Epithelial cell of prostate (primary cell): ENCODE results near the gene CCNJL.
A peak's percentile ranks its signal among the peaks of the same experiment; 100 is the strongest.
"Not testable (repeated sequence)": the region's sequence is repeated elsewhere in the genome, so short reads cannot be mapped to it uniquely, and the experiment has no call there.

Source experiments
- DNase-seq: peaks from one replicate; pipeline ENCODE4 v3.0.0-alpha.2; 2011; ENCODE audit warnings: low read depth, low spot score
- H3K27ac ChIP-seq: fragments of 450-650 bp; 2 replicates; pipeline ENCODE4 v1.5.1; 2017; ENCODE audit warnings: mild to moderate bottlenecking

The CCNJL gene

GRCh38 chr5:160312134-160312959, at the start of gene CCNJL:
TSS of gene CCNJL (minus strand) at chr5:160312564. CDS start at chr5:160311923, 641 bp downstream.
- peak within 1 kb of the TSS; percentile 46 for H3K27ac ChIP-seq
- DNase-seq, result no peak

GRCh38 chr5:160361624-160362228, 49.4 kb upstream of the CCNJL start:
- H3K27ac ChIP-seq, result no peak overlapping the region
- no peak for DNase-seq

GRCh38 chr5:160360310-160360709, 47.9 kb upstream of the CCNJL start:
- DNase-seq, result no peak
- H3K27ac ChIP-seq, result no peak overlapping the region

- H3K27ac ChIP-seq, result no peak overlapping the region
- DNase-seq, result no peak
Observed at GRCh38 chr5:160359816-160360215, 47.5 kb upstream of the CCNJL start.

- H3K27ac ChIP-seq, result no peak overlapping the region
- DNase-seq, result no peak
Observed at GRCh38 chr5:160359242-160359641, 46.9 kb upstream of the CCNJL start.

- no peak for DNase-seq
- H3K27ac ChIP-seq, result no peak overlapping the region
Observed at GRCh38 chr5:160357861-160358411, 45.6 kb upstream of the CCNJL start.

- no peak for DNase-seq
- no peak overlapping the region for H3K27ac ChIP-seq
Observed at GRCh38 chr5:160357394-160357793, 45.0 kb upstream of the CCNJL start.

- no peak overlapping the region for H3K27ac ChIP-seq
- no peak for DNase-seq
Observed at GRCh38 chr5:160356550-160357347, 44.4 kb upstream of the CCNJL start.

GRCh38 chr5:160354666-160355065, 42.3 kb upstream of the CCNJL start:
- DNase-seq, result no peak
- no peak overlapping the region for H3K27ac ChIP-seq

- no peak overlapping the region for H3K27ac ChIP-seq
- DNase-seq, result no peak
Observed at GRCh38 chr5:160353379-160353778, 41.0 kb upstream of the CCNJL start.

- DNase-seq, result no peak
- H3K27ac ChIP-seq, result no peak overlapping the region
Observed at GRCh38 chr5:160352308-160352707, 39.9 kb upstream of the CCNJL start.

- no peak for DNase-seq
- no peak overlapping the region for H3K27ac ChIP-seq
Observed at GRCh38 chr5:160349935-160350303, 37.6 kb upstream of the CCNJL start.

- DNase-seq, result no peak
- H3K27ac ChIP-seq, result no peak overlapping the region
Observed at GRCh38 chr5:160349249-160349934, 37.0 kb upstream of the CCNJL start.

GRCh38 chr5:160348080-160348479, 35.7 kb upstream of the CCNJL start:
- no peak overlapping the region for H3K27ac ChIP-seq
- DNase-seq, result no peak

GRCh38 chr5:160347448-160347847, 35.1 kb upstream of the CCNJL start:
- no peak overlapping the region for H3K27ac ChIP-seq
- DNase-seq, result no peak

GRCh38 chr5:160342413-160342941, 30.1 kb upstream of the CCNJL start:
- no peak overlapping the region for H3K27ac ChIP-seq
- no peak for DNase-seq

GRCh38 chr5:160341309-160341870, 29.0 kb upstream of the CCNJL start:
- no peak overlapping the region for H3K27ac ChIP-seq
- no peak for DNase-seq

- not testable (repeated sequence) for DNase-seq, H3K27ac ChIP-seq
Observed at GRCh38 chr5:160340513-160340912, 28.1 kb upstream of the CCNJL start.

GRCh38 chr5:160339406-160340130, 27.2 kb upstream of the CCNJL start:
- DNase-seq, result no peak
- H3K27ac ChIP-seq, result no peak overlapping the region
